Measurements from ENCODE around the gene SNAP25.

Gene SNAP25

GRCh38 chr20:10306440-10307358 lies 88.1 kb downstream of the SNAP25 start:
- no peak for DNase-seq

GRCh38 chr20:10307359-10307735 lies 88.7 kb downstream of the SNAP25 start:
- DNase-seq = no peak

GRCh38 chr20:10308652-10309051 lies 90.0 kb downstream of the SNAP25 start:
- no peak for DNase-seq

- DNase-seq = no peak
These were observed 90.7 kb downstream of the SNAP25 start for GRCh38 chr20:10309326-10309725.

- DNase-seq = no peak
These were observed 93.5 kb downstream of the SNAP25 start for GRCh38 chr20:10312111-10312510.

- no peak for DNase-seq
These were observed 94.6 kb downstream of the SNAP25 start for GRCh38 chr20:10313215-10313614.

- no peak for DNase-seq
These were observed 95.1 kb downstream of the SNAP25 start for GRCh38 chr20:10313701-10314100.

- no peak for DNase-seq
These were observed 95.6 kb downstream of the SNAP25 start for GRCh38 chr20:10314198-10314597.

GRCh38 chr20:10315138-10315537 lies 96.5 kb downstream of the SNAP25 start:
- DNase-seq = no peak

- DNase-seq = peak in 1 of 3 donors; percentile 11
These were observed 98.0 kb downstream of the SNAP25 start for GRCh38 chr20:10316582-10316981.

- DNase-seq = peak in 1 of 3 donors; percentile 28
These were observed 99.8 kb downstream of the SNAP25 start for GRCh38 chr20:10318291-10319024.

- DNase-seq = peak in 1 of 3 donors; percentile 6
These were observed 101.2 kb downstream of the SNAP25 start for GRCh38 chr20:10319855-10320254.

GRCh38 chr20:10321138-10321717 lies 102.6 kb downstream of the SNAP25 start:
- no peak for DNase-seq

- no peak for DNase-seq
These were observed 103.7 kb downstream of the SNAP25 start for GRCh38 chr20:10322073-10323012.

GRCh38 chr20:10323729-10324128 lies 105.1 kb downstream of the SNAP25 start:
- DNase-seq = no peak

GRCh38 chr20:10324198-10324847 lies 105.7 kb downstream of the SNAP25 start:
- no peak for DNase-seq

GRCh38 chr20:10328897-10329255 lies 110.2 kb downstream of the SNAP25 start:
- DNase-seq = no peak

- DNase-seq = no peak
These were observed 110.9 kb downstream of the SNAP25 start for GRCh38 chr20:10329387-10330005.

GRCh38 chr20:10330071-10330470 lies 111.4 kb downstream of the SNAP25 start:
- DNase-seq = no peak

GRCh38 chr20:10332656-10333415 lies 114.2 kb downstream of the SNAP25 start:
- no peak for DNase-seq

Measured in suppressor macrophage treated with lipopolysaccharide for 1 hour (primary cell).